DMS79 treated with DMSO at 0.1 percent for 48 hours (cell line): Measurements from ENCODE around the gene UGGT1.

Experiments used
- DNase-seq: peaks from one replicate; lab custom pipeline; 2025; lab: John Stamatoyannopoulos, UW

Gene UGGT1

GRCh38 chr2:128108166-128108565 lies 17.2 kb downstream of the UGGT1 start:
- DNase-seq, result no peak

- DNase-seq, result no peak
Observed at GRCh38 chr2:128109243-128109642, 18.2 kb downstream of the UGGT1 start.

- no peak for DNase-seq
Observed at GRCh38 chr2:128115921-128116623, 25.1 kb downstream of the UGGT1 start.

GRCh38 chr2:128134573-128134972 lies 43.6 kb downstream of the UGGT1 start:
- no peak for DNase-seq

GRCh38 chr2:128137094-128137616 lies 46.2 kb downstream of the UGGT1 start:
- no peak for DNase-seq

GRCh38 chr2:128139624-128140023 lies 48.6 kb downstream of the UGGT1 start:
- no peak for DNase-seq

GRCh38 chr2:128145651-128146050 lies 54.7 kb downstream of the UGGT1 start:
- DNase-seq, result no peak

DNA sequence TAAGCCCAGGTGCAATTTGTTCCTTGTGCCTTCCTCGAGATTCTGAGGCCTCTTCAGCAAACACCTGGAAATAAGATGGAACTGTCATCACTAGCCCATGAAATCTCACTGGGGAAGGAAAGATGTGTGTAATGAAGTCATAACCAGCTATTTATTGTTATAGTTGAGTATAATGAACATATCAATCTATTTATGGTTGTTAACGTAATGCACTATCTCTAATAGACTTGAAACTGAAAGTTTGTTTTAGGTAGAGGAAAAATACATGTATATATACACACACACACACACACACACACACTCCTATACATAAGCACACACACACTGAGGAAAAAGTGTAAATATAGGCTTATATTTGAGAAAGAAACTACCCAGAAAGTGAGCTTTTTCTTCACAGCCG lies 62.8 kb downstream of the UGGT1 start:
- no peak for DNase-seq

DNA sequence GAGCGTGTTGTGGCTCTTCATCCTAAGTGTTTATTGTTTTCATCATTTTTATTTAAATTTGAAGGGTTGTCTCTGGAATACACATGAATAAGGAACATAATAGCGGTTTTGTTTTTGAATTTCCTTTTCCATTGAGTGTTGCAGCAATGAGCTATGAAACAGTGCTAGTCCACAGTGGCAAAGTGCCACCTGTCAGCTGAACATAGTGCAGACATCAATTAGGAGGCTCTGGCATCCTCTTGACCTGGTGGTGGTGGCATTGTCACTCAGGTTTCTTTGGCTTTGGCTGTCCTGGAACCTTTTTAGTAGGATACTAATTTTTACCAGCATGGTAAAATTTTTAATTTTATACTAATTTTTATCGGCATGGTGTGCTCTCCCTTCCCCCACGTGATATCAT lies 63.2 kb downstream of the UGGT1 start:
- no peak for DNase-seq

DNA sequence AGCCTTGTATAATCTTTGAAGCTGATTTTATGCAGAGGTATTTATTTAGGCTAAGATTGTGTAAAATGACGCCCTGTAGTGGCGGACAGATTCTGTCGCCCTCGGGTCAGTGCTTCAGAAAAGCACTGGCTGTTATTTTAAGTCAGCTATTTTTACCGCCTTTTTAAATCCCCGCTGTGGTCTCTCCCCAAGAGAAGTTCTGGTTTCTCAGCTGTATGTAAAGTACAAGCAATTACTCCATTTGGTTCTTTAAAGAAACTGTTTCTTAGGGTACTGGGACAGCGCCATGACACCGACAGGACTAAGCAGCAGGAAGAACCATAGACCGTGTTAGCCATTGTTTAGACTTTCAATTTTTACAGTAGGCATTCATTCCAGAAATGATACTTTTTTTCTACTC lies 65.0 kb downstream of the UGGT1 start:
- no peak for DNase-seq

DNA sequence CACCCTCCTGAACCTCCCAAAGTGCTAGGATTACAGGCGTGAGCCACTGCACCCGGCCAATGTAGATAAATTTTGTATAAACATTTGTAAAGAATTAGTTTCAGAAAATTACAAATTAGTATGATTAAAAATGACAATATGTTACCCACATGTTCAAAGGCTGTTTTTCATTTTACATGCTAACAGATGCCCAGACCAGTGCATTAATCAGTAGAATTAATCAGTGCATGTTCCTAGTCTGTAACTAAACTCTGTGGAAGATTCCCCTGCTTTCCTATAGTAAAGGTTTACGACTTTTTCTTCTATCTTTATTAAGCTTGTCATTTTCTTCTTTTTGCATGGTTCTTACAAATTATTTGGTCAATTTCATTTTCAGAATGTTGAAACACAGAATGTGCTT lies 65.8 kb downstream of the UGGT1 start:
- DNase-seq, result no peak

GRCh38 chr2:128157644-128158043 lies 66.6 kb downstream of the UGGT1 start:
- no peak for DNase-seq

DNA sequence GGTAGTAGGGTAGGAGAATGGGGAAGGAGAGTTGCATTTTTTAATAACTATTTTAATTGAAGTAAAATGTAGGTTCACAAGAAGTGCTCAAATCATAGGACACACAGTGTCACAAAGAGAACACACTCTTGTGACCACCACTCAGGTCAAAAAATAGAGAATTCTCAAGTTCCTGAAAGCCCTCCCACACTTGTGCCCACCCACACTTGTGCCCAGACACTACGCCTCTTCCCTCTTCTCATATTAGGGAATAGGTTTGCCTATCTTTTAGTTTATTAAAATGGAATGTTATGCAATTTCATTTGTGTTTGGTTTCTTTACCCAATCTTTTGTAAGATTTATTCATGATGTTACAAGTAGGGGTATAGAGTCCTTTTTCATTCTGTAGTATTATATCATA lies 67.2 kb downstream of the UGGT1 start:
- DNase-seq, result no peak

DNA sequence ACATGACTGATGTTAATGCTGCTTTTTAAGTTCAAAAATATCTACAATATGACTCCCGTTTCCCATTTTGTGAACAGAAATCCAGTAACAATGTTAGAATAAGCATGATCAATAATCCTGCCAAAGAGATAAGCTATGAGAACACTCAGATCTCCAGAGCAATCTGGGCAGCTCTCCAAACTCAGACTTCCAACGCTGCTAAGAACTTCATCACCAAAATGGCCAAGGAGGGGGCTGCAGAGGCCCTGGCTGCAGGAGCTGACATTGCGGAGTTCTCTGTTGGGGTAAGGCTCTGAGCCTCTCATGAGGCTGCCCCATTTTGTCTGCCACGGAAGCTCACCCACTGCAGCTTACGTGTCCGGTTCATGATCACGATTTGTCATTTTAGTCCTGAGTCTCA lies 68.4 kb downstream of the UGGT1 start:
- no peak for DNase-seq

DNA sequence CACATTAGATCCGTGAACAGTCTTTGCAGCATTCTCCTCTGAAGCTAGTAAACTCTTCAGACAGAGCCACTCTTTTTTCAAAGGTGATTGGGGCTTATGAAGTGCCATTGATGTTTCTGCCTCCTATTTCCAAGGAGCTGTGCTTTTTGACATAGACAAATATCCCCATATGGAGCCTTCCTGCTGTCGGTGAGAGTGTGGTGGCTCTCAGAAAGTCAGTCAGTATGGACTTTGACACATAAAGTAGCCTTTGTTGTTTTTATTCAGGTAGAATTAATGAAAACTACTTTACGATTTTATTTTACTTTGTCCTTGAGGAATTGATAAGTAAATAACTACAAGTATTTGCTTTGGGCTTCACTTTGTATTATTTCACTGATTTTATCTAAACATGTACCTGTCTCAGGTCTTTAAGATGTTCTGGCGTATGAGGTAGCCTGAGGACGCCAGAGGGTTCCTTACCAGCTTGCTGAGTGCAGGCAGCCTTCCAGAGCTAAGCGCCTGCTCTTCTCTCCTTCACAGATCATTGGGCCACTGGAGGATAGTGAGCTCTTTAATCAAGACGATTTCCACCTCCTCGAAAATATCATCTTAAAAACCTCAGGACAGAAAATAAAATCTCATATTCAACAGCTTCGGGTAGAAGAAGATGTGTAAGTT lies 69.7 kb downstream of the UGGT1 start:
- peak; percentile 56 for DNase-seq

- no peak for DNase-seq
Observed at GRCh38 chr2:128162266-128162665, 71.3 kb downstream of the UGGT1 start.

- no peak for DNase-seq
Observed at GRCh38 chr2:128164311-128164710, 73.3 kb downstream of the UGGT1 start.

DNA sequence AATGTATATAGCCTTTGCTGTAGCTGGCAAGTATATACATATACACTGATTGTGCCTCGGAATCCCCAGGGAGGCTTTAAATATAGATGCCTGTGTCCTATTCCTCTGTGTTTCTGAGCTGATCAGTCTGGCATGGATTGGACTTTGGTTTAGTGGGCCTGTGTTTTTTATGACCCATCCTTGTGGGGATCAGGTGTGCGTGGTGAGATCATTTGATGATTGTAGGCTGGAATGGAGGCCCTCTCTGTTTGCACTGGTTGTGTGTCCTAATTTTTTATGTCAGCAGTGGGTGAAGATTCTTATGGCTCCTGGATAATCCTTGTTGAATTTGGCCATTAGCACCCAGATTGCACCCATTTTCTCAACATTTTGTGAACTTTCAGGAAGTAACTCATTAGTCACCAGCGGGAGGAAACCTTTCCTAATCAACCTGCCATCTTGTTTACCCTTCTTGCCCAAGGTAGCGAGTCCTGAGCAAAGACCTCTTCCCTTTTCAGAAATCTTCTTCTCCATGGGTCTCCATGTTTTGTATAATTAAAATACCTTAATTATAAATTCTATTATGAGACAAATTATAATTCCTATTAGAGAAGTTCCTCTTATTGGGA lies 75.8 kb downstream of the UGGT1 start:
- DNase-seq, result no peak

DNA sequence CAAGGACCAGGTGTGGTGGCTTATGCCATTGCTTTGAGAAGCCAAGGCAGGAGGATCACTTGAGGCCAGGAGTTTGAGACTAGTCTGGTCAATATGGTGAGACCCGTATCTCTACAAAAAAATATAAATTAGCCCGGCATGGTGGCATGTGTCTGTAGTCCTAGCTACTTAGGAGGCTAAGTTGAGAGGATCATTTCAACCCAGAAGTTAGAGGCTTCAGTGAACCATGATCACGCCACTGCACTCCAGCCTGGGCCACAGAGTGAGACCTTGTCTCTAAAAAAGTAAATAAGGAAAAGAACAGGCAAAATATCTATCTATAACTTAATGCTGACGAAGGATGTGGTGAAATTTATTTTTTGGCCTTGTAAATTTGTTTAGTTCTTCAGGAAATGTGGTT lies 78.1 kb downstream of the UGGT1 start:
- DNase-seq, result no peak

- DNase-seq, result no peak
Observed at GRCh38 chr2:128169497-128169896, 78.5 kb downstream of the UGGT1 start.

DNA sequence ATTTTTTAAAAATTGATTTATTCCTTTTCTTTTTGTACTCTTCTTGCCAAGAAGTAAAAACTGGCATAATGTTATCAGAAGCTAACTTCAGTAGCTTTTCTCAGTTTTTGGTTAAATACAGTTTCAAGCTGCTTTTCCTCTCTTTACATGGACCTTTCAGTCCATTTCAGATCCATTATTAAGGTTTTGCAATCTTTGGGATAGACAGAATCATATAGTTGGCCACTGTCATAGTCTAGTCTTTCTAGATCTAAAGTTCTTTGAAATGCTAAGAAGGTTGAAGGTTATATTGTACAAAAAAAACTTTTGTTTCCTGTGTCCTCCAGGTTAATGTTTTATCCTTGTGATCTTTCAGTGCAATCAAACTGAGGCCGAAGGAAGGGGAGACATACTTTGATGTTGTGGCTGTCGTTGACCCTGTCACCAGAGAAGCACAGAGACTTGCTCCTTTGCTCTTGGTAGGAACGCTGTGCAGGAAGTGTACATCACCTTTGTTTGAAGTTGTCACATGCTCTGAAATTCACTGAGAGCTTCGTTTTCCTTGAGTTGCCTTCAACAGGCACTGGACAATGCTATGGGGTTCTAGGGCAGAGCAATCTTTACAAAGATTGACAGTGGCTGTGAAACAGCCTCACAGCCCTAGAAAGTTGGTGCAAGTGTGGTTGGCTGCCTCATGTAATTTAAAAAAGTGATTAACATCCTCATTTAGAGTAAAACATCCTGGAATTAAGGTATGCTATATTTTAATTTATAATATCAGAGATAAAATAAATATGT lies 79.1 kb downstream of the UGGT1 start:
- no peak for DNase-seq

DNA sequence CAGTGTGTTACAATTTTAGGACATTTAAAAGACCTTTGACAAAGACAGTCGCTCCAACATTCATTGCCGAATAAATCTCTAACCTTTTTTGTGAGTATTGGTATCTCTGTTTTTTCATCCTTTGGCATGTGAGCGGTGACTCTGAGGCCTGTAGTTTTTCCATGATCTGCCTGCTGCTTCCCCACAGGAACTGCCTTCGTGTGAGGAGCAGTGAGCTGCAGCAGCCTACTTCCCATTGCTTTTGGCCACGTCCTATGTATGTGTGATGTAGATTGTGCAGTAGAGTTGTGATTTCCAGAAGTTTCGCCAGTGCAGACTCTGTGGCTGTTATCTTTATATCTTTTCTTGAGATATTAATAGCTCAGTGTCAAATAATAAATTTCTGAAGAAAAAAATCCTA lies 79.8 kb downstream of the UGGT1 start:
- no peak for DNase-seq

GRCh38 chr2:128172191-128172590 lies 81.2 kb downstream of the UGGT1 start:
- DNase-seq, result no peak
